ENCODE data around the gene TGOLN2.
"Not testable (repeated sequence)": the region's sequence is repeated elsewhere in the genome, so short reads cannot be mapped to it uniquely, and the experiment has no call there.

TGOLN2 gene

DNA sequence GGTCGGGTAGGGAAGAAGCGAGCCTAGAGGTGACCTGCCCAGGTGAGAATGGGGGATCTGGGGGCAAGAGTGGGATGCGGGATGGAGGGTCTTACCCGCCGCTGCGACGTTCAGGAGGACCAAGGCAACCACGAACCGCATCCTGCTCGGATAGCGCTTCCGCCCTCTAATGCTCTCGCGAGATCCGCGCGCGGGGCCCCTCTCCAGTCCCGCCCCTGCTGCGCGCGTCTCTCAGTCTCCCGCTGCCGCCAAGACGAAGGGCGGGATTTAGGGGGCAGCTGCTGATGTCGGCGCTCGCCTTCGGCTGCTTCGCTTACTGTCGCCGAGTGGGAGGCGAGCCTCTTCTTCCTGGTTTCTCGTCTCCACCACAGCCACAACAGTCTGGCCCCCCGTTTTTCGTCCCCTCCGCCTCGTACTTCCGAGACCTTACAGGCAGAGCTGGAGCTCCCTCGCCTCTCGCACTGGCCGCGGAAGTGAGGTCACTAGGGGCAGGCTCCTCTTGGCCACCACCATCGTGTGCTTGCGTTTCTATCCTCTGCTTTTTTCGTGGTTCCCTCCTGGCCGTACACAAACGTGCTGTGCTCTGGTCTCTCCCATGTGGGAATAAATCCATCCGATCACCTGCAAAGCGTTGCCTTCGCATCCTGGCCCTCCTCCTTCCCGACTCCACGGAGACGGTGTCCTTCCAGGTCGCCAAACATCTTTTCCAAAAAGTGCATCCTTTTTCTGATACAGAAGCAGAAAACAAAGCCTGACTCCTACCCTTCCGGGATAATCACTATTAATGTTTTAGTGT is at the start of gene TGOLN2:
TGOLN2 (minus strand) TSS at position 168 of the 796 bp plus-strand sequence; CDS start at position 141, 27 bp downstream.
- DNase-seq: peak; percentile 91 to 96

DNA sequence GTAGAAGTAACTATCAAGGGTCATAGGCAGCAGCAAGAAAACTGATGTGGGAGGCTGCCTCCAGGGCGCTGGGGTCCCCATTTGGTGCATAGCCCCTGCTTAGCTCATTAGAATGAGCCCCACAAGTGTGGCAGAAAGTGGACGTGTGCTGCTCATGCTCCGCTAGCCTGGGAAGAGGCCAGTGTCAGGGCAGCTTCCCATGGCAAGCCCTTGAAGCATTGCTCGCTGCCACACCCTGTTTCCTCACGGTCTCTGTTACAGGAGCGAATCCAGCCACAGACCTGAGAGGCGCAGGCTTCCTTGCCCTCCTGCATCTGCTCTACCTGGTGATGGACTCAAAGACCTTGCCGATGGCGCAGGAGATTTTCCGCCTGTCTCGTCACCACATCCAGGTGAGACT is 49.3 kb upstream of the TGOLN2 start:
- no peak for DNase-seq

GRCh38 chr2:85376291-85377065 is 48.7 kb upstream of the TGOLN2 start:
- DNase-seq: no peak

- no peak for DNase-seq
These were observed 43.3 kb upstream of the TGOLN2 start for GRCh38 chr2:85371045-85371444.

DNA sequence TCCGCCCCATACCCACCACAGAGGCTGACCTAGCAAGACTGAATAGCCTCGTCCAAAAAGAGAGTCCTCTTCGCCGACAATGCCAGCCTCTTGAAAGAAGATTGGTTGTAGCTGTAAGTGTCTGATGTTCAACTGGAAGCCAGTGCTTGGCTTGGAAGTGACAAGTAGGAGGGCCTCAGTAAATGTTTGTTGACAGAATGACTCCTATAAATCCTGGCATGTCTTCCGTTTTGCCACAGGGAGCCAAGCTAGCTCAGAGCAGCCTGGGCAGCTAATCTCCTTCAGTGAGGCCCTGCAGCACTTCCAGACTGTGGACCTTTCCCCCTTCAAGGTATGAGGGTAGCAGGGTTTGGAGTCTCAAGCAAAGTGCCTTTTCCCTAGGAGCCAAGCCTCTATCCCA is 41.7 kb upstream of the TGOLN2 start:
- DNase-seq: no peak

- no peak for DNase-seq
These were observed 41.1 kb upstream of the TGOLN2 start for GRCh38 chr2:85368921-85369320.

DNA sequence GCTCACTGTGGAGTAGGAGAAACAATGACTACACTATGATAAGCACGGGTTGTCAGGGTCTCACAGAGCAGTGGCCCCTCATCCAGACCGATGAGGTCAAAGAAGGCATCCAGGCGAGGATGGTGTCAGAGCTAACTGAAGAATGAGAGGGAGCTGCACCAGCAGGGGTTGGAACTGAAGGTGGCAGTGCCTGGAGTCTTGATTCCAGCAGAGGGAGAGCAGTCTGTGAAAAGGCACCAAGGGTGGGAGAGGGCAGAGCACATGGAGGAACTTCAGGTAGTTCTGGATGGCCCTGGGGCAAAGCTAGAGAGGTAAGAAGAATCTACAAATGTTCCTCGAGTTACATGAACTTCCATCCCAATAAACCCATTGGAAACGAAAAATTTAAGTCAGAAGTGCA is 39.4 kb upstream of the TGOLN2 start:
- no peak for DNase-seq

GRCh38 chr2:85362653-85363387 is 35.0 kb upstream of the TGOLN2 start:
- not testable (repeated sequence) for DNase-seq

DNA sequence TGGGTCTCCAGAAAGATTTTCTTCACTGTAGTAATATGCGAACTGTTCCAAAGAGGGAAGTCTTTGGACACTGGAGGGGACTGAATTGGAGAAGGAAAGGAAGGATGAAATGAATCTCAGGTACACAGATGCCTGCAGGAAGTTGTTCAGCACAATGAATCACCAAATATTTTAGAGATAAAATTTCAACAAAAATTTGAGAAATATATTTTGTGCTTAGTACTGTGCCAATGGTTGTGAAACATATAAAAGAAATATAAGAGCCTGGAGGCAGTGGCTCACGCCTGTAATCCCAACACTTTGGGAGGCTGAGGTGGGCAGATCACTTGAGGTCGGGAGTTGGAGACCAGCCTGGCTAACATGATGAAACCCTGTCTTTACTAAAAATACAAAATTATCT is 29.9 kb upstream of the TGOLN2 start:
- no peak for DNase-seq

DNA sequence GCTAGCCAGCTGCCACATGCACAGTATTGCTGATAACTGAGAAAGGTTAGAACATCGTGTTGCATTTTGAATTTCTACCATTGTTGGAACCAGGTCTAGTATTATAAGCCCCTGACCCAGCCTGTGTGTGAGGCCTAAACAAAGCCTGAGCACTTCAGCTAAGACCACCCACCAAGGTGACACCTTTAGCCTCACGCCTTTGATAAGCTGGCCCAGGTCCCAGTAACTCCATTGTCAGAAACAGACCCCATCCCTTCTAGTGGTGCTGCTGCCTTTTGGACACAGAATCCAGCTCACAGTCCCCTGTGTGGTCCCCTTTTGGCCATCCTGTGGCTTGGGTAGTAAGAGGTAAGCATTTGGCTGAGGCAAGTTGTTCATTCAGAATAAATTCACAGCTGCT is 28.4 kb upstream of the TGOLN2 start:
- no peak for DNase-seq

GRCh38 chr2:85355521-85355920 is 27.7 kb upstream of the TGOLN2 start:
- no peak for DNase-seq

GRCh38 chr2:85355073-85355410 is 27.3 kb upstream of the TGOLN2 start:
- no peak for DNase-seq

GRCh38 chr2:85354286-85355072 is 26.7 kb upstream of the TGOLN2 start, which contains the start of the genes ELMOD3 and RETSAT:
Gene ELMOD3, plus strand, starts transcription at chr2:85354769. Its CDS starts 2,430 bp downstream, at chr2:85357199.
Gene RETSAT, minus strand, starts transcription at chr2:85354528. Its CDS starts 21 bp downstream, at chr2:85354507.
- DNase-seq: peak; percentile 99 to 100

DNA sequence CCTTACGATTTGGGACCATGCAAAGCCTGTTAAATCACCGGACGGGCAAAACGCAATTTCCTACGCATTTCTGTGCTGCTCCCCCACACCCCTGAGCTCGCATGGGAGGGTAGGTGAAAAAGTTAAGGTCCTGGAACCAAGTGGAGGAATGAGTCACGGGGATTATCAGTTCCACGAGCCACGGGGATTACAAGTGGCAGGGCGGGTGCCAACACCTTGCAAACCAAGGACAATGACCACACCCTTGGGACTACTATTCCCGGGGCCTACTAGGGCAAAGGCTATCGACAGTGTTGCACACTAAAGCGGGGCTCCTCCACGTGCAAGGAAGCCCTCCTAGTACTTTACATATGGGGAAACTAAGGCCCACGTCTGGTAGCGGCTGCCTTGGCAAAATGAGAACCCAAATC is 26.1 kb upstream of the TGOLN2 start:
- peak in 1 of 2 experiments; percentile 22 for DNase-seq

GRCh38 chr2:85347599-85347998 is 19.8 kb upstream of the TGOLN2 start:
- no peak for DNase-seq

DNA sequence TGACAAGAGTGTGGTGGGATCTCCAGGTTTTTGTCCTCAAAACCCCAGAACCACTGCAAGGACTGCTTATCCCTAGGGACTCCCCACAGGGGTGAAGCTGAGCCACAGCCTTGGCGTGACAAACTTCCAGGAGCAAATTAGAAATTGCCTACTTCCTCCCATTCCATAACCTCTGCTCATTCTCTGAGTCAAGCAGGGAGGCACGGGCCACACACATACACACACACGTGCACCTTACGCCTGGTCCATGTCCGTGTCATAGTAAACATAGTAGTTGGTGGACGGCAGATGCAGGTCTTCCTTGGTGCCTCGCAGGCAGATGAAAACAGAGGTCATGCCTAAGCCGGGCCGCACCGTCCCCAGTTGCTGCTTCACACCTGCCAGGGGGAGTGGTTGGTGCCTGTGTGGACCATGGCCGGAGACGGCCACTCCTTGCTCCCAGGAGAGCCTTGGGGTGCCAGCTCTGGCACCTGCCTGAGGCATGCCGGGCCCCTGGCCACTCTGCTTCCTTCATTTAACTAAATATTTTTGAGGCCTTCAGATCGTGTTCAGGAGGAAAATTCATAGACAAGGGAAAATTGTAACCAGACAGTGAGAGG is 16.7 kb upstream of the TGOLN2 start:
- no peak for DNase-seq

GRCh38 chr2:85343207-85343895 is 15.6 kb upstream of the TGOLN2 start:
- DNase-seq: not testable (repeated sequence)

DNA sequence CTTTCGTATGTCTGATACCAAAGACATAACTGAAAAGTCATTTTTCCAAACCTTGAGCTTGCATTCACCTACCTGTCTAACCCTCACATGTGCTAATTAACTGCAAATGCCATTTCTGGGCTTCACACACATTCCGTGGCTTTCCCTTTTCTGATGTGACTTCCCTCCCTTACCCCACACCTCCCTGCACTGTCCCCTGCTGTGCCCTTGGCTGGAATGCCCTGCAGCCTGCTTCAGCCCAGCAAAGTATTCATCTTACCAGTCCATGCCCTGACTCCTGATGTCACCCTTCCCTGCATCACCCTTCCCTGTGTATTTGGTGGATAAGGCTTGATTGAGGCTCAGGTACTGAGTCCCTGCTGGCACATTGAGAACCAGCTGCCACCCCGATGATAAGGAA is 14.4 kb upstream of the TGOLN2 start:
- DNase-seq: no peak

DNA sequence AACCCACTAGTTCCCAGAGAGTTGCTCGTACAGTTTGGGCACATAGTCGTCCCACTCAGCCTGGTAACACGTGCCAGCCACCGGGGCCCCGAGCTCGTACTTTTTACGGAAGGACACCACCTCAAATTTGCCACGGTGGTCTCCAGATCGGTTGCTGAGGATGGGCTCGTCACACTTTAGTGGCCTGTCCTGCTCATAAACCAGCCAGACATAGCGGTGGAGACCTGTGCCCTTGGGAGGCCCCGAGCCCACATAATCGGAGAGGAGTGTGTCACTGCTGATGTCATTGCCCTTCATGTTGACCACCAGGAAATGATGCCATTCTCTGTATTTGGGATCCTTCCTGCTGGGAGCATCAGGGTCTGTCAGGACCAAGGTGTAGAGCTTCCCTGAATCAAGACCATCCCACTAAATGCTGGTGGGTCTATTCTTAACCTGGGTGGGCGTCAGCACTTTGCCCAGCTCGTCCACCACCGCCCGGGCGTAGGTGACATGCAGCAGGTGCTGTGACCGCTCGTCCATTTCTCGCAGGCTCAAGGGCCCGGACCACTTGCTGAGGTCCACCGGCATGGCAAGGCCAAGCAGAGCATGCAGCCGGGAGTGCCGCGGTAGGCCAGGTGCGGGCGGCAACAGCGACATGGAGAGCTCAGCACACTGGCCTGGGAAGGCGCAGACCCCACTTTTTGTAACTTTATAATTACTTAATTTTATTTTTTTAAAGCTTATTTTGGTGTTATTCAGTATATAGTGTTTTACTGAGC is 13.7 kb upstream of the TGOLN2 start:
- DNase-seq: no peak

- no peak for DNase-seq
These were observed 12.5 kb upstream of the TGOLN2 start for GRCh38 chr2:85340034-85340892.
